Natural killer cell (primary cell): ENCODE results near the gene LGI2. TPM values are rescaled to one million over a fixed set of nuclear protein-coding genes. Genes with fewer than 3 reads are reported as not detected.

Source experiments
- ATAC-seq, 3 donors: fragments of 150-1000 bp in 2 of 3; fragments of 200-7000 bp in 1 of 3; cut with Tn5 transposase; 1 replicate in 1 of 3; 2 replicates in 2 of 3; pipeline ENCODE4 v1.10.0; 2021; ENCODE audit warnings: mild to moderate bottlenecking in 2 of 3, moderate library complexity in 2 of 3
- DNase-seq, 2 donors: peaks; one replicate each; pipeline versions ENCODE4 v3.0.0 to v3.0.0-alpha.2; 2013 to 2021; ENCODE audit warnings: mixed read lengths in 1 of 2
- H3K27ac ChIP-seq: one replicate; pipeline ENCODE4 v1.5.1; 2013; ENCODE audit warnings: mild to moderate bottlenecking, low read length
- H3K27me3 ChIP-seq: one replicate; pipeline ENCODE4 v1.6.1; 2013; ENCODE audit warnings: low read length; ENCODE audit not compliant: control insufficient read depth, insufficient read depth
- H3K36me3 ChIP-seq: one replicate; pipeline ENCODE4 v1.6.1; 2013; ENCODE audit warnings: low read length; ENCODE audit not compliant: control insufficient read depth, insufficient read depth
- H3K4me1 ChIP-seq: one replicate; pipeline ENCODE4 v1.6.1; 2013; ENCODE audit warnings: low read length; ENCODE audit not compliant: control insufficient read depth, insufficient read depth
- H3K4me3 ChIP-seq: one replicate; pipeline ENCODE4 v1.5.1; 2013; ENCODE audit warnings: low read length
- H3K9me3 ChIP-seq: one replicate; pipeline ENCODE4 v1.6.1; 2013; ENCODE audit warnings: low read length; ENCODE audit not compliant: control insufficient read depth, insufficient read depth
- H3K27ac Mint-ChIP-seq, 2 donors: one replicate each; pipeline ENCODE4 v1.8.0; 2022; ENCODE audit warnings: mild to moderate bottlenecking in 2 of 2, mixed read lengths in 2 of 2, moderate library complexity in 1 of 2
- H3K27me3 Mint-ChIP-seq, 2 donors: one replicate each; pipeline ENCODE4 v1.8.0; 2022; ENCODE audit warnings: low read depth in 2 of 2, mixed read lengths in 2 of 2
- H3K36me3 Mint-ChIP-seq: one replicate; pipeline ENCODE4 v1.8.0; 2022; ENCODE audit warnings: mixed read lengths
- H3K4me1 Mint-ChIP-seq, 2 donors: one replicate each; pipeline ENCODE4 v1.8.0; 2022; ENCODE audit warnings: mixed read lengths in 2 of 2
- H3K4me3 Mint-ChIP-seq: one replicate; pipeline ENCODE4 v1.8.0; 2022; ENCODE audit warnings: mild to moderate bottlenecking, moderate library complexity, mixed read lengths
- H3K9me3 Mint-ChIP-seq, 2 donors: one replicate each; pipeline ENCODE4 v1.8.0; 2022; ENCODE audit warnings: mixed read lengths in 2 of 2
- WGBS: methylation state at CpG from one replicate; pipeline ENCODE4 v1.1.7; 2013; ENCODE audit warnings: missing lambda C conversion rate; ENCODE audit not compliant: insufficient coverage; 5-methylcytosine and 5-hydroxymethylcytosine counted together
- intact Hi-C: fragments of 100-400 bp; cut with micrococcal nuclease; formaldehyde crosslinking; loops from one replicate; pipeline ENCODE4 v1.14.2; 2022
- total RNA-seq, 4 donors: library from RNA; stranded (reverse); fragments of 120-200 nt in 1 of 4; gene quantifications; one replicate each; pipeline versions ENCODE4 v1.2.3 to v1.2.4, GENCODE V29; 2013 to 2022
- TF ChIP-seq, protein P1 (sequence below): fragments of 200-600 bp; IDR thresholded peaks from one replicate; pipeline ENCODE4 v1.8.0; 2022; ENCODE audit warnings: antibody characterized with exemption

LGI2 gene
- total RNA-seq, 3 donors from 2014 or later (not counting 1 experiment from before 2014, with no cell fraction given), result not detected

DNA sequence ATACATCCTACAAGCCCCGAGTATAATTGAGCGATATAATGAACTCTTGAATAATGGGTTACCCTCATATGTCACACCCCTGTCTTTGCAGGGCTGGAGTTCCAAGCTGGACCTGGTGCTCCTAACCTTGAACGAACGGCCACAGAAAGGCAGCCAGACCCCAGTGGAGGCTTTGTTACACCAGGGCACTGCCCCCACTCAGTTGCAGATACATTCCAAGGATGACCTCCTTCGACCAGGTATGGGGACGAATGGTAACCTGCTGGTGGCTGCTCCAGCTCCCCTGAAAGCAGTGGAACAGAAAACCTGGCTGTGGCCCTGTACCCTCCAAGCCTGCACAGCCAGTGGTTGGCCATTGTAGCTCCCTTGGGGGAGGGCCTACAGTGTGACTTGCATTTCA, 61.3 kb downstream of the LGI2 start:
- peaks cover 0 to 12% of the 10 kb centered on the region in 2 donors for H3K27me3 Mint-ChIP-seq
- H3K27me3 ChIP-seq, result no peaks in the 10 kb centered on the region
- no peak overlapping the region for H3K27ac ChIP-seq
- no peak overlapping the region for H3K4me3 Mint-ChIP-seq
- no peaks in the 10 kb centered on the region for H3K36me3 ChIP-seq
- no peaks in the 10 kb centered on the region for H3K36me3 Mint-ChIP-seq
- no peaks in the 10 kb centered on the region for H3K4me1 ChIP-seq
- TF ChIP-seq, protein P1, sequence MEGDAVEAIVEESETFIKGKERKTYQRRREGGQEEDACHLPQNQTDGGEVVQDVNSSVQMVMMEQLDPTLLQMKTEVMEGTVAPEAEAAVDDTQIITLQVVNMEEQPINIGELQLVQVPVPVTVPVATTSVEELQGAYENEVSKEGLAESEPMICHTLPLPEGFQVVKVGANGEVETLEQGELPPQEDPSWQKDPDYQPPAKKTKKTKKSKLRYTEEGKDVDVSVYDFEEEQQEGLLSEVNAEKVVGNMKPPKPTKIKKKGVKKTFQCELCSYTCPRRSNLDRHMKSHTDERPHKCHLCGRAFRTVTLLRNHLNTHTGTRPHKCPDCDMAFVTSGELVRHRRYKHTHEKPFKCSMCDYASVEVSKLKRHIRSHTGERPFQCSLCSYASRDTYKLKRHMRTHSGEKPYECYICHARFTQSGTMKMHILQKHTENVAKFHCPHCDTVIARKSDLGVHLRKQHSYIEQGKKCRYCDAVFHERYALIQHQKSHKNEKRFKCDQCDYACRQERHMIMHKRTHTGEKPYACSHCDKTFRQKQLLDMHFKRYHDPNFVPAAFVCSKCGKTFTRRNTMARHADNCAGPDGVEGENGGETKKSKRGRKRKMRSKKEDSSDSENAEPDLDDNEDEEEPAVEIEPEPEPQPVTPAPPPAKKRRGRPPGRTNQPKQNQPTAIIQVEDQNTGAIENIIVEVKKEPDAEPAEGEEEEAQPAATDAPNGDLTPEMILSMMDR, result no peak
- ATAC-seq, result no peak
- H3K4me1 Mint-ChIP-seq, result no peaks in the 10 kb centered on the region
- no peaks in the 10 kb centered on the region for H3K9me3 Mint-ChIP-seq
- WGBS, result 88% methylated on average over 6 of the region's 6 CpGs
- no peak for DNase-seq
- H3K4me3 ChIP-seq, result no peak overlapping the region
- intact Hi-C loops, result no loop called here
- H3K27ac Mint-ChIP-seq, result no peak overlapping the region
- peaks cover 11% of the 10 kb centered on the region for H3K9me3 ChIP-seq

DNA sequence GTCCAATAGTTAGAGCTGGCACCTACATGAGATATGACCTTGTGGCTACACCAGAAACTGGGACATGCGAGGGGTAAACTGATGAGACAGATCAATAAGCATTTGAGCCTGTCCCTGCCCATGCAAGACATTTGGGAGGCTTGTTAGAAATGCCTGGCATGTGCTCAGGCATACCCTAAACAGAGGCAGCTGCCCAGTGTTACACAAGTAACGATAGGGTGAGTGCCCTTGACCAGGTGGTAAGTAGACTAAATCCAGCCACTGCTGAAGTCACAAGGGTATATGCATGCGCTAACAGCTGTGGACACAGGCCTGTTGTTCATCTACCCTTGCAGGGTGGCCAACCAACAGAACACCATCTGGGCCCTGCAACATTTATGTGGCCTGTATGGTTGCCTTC, 61.8 kb downstream of the LGI2 start:
- Histone ChIP-seq H3K27ac (no peak overlapping the region), H3K4me3 (no peak overlapping the region), H3K4me1 (no peaks in the 10 kb centered on the region), H3K9me3 (peaks cover 11% of the 10 kb centered on the region), H3K36me3 (no peaks in the 10 kb centered on the region), H3K27me3 (no peaks in the 10 kb centered on the region)
- peaks cover 0 to 8% of the 10 kb centered on the region in 2 donors for H3K27me3 Mint-ChIP-seq
- TF ChIP-seq, protein P1, result no peak
- H3K4me1 Mint-ChIP-seq, result no peaks in the 10 kb centered on the region
- no peak for DNase-seq
- no peak overlapping the region for H3K4me3 Mint-ChIP-seq
- no peak overlapping the region for H3K27ac Mint-ChIP-seq
- intact Hi-C loops, result no loop called here
- WGBS, result 94% methylated on average over 3 of the region's 3 CpGs
- H3K9me3 Mint-ChIP-seq, result no peaks in the 10 kb centered on the region
- no peak for ATAC-seq
- no peaks in the 10 kb centered on the region for H3K36me3 Mint-ChIP-seq

DNA sequence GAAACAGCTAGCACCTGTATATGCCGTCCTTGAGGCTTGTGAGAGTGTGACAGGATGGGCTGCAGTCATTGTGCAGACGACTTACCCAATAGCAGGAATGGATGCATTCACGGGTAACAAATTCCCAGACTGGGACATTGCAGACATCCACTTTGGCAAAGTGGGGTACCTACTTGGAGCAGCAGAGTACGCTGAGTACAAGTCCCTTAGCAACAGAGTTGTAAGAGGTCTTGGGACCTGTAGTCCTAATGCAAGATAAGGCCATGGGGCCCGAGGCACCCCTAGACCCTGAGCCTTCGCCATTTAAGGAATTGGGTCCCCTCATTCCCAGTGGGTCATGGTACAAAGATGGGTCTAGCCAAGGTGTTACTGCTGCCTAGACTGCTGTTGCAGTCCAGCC, 62.5 kb downstream of the LGI2 start:
- Histone ChIP-seq H3K36me3 (no peaks in the 10 kb centered on the region), H3K9me3 (peaks cover 11% of the 10 kb centered on the region), H3K4me1 (no peaks in the 10 kb centered on the region), H3K27ac (no peak overlapping the region), H3K4me3 (no peak overlapping the region), H3K27me3 (no peaks in the 10 kb centered on the region)
- H3K27ac Mint-ChIP-seq, result no peak overlapping the region
- ATAC-seq (no peak), DNase-seq (no peak)
- WGBS, result 89% methylated on average over 6 of the region's 6 CpGs
- no peaks in the 10 kb centered on the region for H3K36me3 Mint-ChIP-seq
- H3K4me3 Mint-ChIP-seq, result no peak overlapping the region
- H3K9me3 Mint-ChIP-seq, result no peaks in the 10 kb centered on the region
- H3K27me3 Mint-ChIP-seq, result peaks cover 0 to 3% of the 10 kb centered on the region in 2 donors
- H3K4me1 Mint-ChIP-seq, result no peaks in the 10 kb centered on the region
- TF ChIP-seq, protein P1, result no peak
- intact Hi-C loops, result no loop called here

DNA sequence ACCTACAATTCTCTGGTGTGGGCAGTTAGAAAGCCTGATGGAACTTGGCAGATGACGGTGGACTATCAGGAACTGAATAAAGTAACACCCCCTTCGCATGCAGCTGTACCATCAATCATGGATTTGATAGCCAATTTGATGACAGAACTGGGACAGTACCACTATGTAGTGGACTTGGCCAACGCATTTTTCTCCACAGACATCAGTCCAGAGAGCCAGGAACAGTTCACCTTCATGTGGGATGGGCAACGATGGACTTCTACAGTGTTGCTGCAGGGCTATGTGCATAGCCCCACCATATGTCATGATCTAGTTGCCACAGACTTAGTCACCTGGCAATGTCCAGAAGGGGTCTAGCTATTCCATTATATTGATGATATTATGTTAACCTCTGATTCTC, 63.4 kb downstream of the LGI2 start:
- Mint-ChIP-seq H3K27me3 (no peaks in the 10 kb centered on the region), H3K9me3 (no peaks in the 10 kb centered on the region), H3K4me3 (no peak overlapping the region), H3K36me3 (no peaks in the 10 kb centered on the region), H3K4me1 (no peaks in the 10 kb centered on the region), H3K27ac (no peak overlapping the region)
- no peaks in the 10 kb centered on the region for H3K27me3 ChIP-seq
- ATAC-seq (no peak), DNase-seq (no peak)
- no peak overlapping the region for H3K4me3 ChIP-seq
- no peak overlapping the region for H3K27ac ChIP-seq
- H3K9me3 ChIP-seq, result peaks cover 11% of the 10 kb centered on the region
- TF ChIP-seq, protein P1, result no peak
- H3K36me3 ChIP-seq, result no peaks in the 10 kb centered on the region
- intact Hi-C loops, result no loop called here
- WGBS, result 90% methylated on average over 4 of the region's 4 CpGs
- H3K4me1 ChIP-seq, result no peaks in the 10 kb centered on the region
